ENCODE data around the gene PDE4C. TPM values are rescaled to one million over a fixed set of nuclear protein-coding genes. Genes with fewer than 3 reads are reported as not detected.
A peak's percentile ranks its signal among the peaks of the same experiment; 100 is the strongest.

The PDE4C gene
- total RNA-seq, 2 experiments from 2014 or later: 1.4 TPM; not detected in 1

- peaks cover 21% of the 10 kb centered on the region; the same call in 1 of the 2 replicates for H3K36me3 ChIP-seq (ENCODE audit: insufficient read depth, low read length)
- H3K9me3 ChIP-seq (ENCODE audit: low read length): no peaks in the 10 kb centered on the region
- peaks cover 8% of the 10 kb centered on the region; the same call in 1 of the 2 replicates for H3K79me2 ChIP-seq (ENCODE audit: insufficient read depth, low read depth, low read length)
- no peaks in the 10 kb centered on the region for H3K9me2 ChIP-seq (ENCODE audit: insufficient read depth, low read length)
- peak within 1 kb of the TSS; percentile 97 for H3K4me3 ChIP-seq (ENCODE audit: low read depth, low read length, poor library complexity, severe bottlenecking)
- peaks cover 31% of the 10 kb centered on the region for H3K4me1 ChIP-seq (ENCODE audit: insufficient read depth, low read length, poor library complexity, severe bottlenecking)
- H3K4me2 ChIP-seq (ENCODE audit: low read length): peak within 1 kb of the TSS; percentile 92
- 0 out of 2 replicates have a peak, but pooled peaks cover 12% of the 10 kb centered on the region for H4K20me1 ChIP-seq (ENCODE audit: insufficient read depth, low read length)
- intact Hi-C loops (cut with micrococcal nuclease; ENCODE audit: unreplicated experiment): loop anchor here (2.0 kb wide), 1 partner anchor 24 kb away; no protein-coding TSS in a partner anchor
- peak within 1 kb of the TSS; percentile 57; the same call in 1 of the 2 replicates for H2AFZ ChIP-seq (ENCODE audit: low read length)
- peak; percentile 100 for DNase-seq (ENCODE audit: low spot score)
- peak within 1 kb of the TSS; percentile 92 for H3K27ac ChIP-seq (ENCODE audit: low read depth, low read length, poor library complexity, severe bottlenecking)
- ChIA-PET CTCF (ENCODE audit: unreplicated experiment) (interaction anchor here (0.6 to 1.3 kb wide), 4 partner anchors 22 to 72 kb away, joined by 3 to 4 read pairs (median 3); no protein-coding TSS in a partner anchor), POLR2A (interaction anchor here (0.6 to 1.9 kb wide), 4 partner anchors 12 to 1067 kb away, joined by 3 to 8 read pairs (median 6); partner anchors contain the start of gene RAB3A)
- no TSS peak for BruUV-seq (replicated peaks)
- TF ChIP-seq, protein P1, sequence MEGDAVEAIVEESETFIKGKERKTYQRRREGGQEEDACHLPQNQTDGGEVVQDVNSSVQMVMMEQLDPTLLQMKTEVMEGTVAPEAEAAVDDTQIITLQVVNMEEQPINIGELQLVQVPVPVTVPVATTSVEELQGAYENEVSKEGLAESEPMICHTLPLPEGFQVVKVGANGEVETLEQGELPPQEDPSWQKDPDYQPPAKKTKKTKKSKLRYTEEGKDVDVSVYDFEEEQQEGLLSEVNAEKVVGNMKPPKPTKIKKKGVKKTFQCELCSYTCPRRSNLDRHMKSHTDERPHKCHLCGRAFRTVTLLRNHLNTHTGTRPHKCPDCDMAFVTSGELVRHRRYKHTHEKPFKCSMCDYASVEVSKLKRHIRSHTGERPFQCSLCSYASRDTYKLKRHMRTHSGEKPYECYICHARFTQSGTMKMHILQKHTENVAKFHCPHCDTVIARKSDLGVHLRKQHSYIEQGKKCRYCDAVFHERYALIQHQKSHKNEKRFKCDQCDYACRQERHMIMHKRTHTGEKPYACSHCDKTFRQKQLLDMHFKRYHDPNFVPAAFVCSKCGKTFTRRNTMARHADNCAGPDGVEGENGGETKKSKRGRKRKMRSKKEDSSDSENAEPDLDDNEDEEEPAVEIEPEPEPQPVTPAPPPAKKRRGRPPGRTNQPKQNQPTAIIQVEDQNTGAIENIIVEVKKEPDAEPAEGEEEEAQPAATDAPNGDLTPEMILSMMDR (conservative IDR thresholded peaks at IDR 0.05; ENCODE audit: low read length): no peak
- TF ChIP-seq EZH2phosphoT487 (IDR thresholded peaks at IDR 0.05; ENCODE audit: borderline replicate concordance, low read depth, low read length): no peak
Measured at GRCh38 chr19:18192673-18193387, 33.4 kb downstream of the PDE4C start, which contains the start of gene MPV17L2. Gene MPV17L2, plus strand, starts transcription at chr19:18193218. Its CDS starts 64 bp downstream, at chr19:18193282.

GRCh38 chr19:18191640-18192062 is 34.6 kb downstream of the PDE4C start:
- BruUV-seq (replicated peaks): no TSS peak
- Histone ChIP-seq H3K36me3 (ENCODE audit: insufficient read depth, low read length) (peaks cover 10% of the 10 kb centered on the region; the same call in 1 of the 2 replicates), H4K20me1 (ENCODE audit: insufficient read depth, low read length) (0 out of 2 replicates have a peak, but pooled peaks cover 12% of the 10 kb centered on the region), H3K9me3 (ENCODE audit: low read length) (no peaks in the 10 kb centered on the region), H3K4me2 (ENCODE audit: low read length) (peak overlapping the region; percentile 92), H2AFZ (ENCODE audit: low read length) (peak overlapping the region; percentile 57; the same call in 1 of the 2 replicates), H3K27ac (ENCODE audit: low read depth, low read length, poor library complexity, severe bottlenecking) (peak overlapping the region; percentile 92), H3K9me2 (ENCODE audit: insufficient read depth, low read length) (no peaks in the 10 kb centered on the region), H3K4me1 (ENCODE audit: insufficient read depth, low read length, poor library complexity, severe bottlenecking) (peaks cover 35% of the 10 kb centered on the region), H3K4me3 (ENCODE audit: low read depth, low read length, poor library complexity, severe bottlenecking) (peak overlapping the region; percentile 69), H3K79me2 (ENCODE audit: insufficient read depth, low read depth, low read length) (peaks cover 8% of the 10 kb centered on the region; the same call in 1 of the 2 replicates)
- DNase-seq (ENCODE audit: low spot score): no peak
- ChIA-PET POLR2A (interaction anchor here (0.6 to 1.9 kb wide), 6 partner anchors 10 to 717 kb away, joined by 3 to 8 read pairs (median 4); no protein-coding TSS in a partner anchor), CTCF (ENCODE audit: unreplicated experiment) (interaction anchor here (0.7 to 1.3 kb wide), 2 partner anchors 30 to 234 kb away, joined by 3 read pairs; no protein-coding TSS in a partner anchor)
- TF ChIP-seq, protein P1 (conservative IDR thresholded peaks at IDR 0.05; ENCODE audit: low read length): no peak; the same call in 1 of the 2 replicates
- TF ChIP-seq EZH2phosphoT487 (IDR thresholded peaks at IDR 0.05; ENCODE audit: borderline replicate concordance, low read depth, low read length): no peak
- intact Hi-C loops (cut with micrococcal nuclease; ENCODE audit: unreplicated experiment): loop anchor here (2.0 kb wide), 1 partner anchor 23 kb away; no protein-coding TSS in a partner anchor
